ENCODE data around the gene ZBTB7C.

The ZBTB7C gene

GRCh38 chr18:48310999-48311398 is 98.2 kb downstream of the ZBTB7C start:
- no peak overlapping the region for H3K4me3 ChIP-seq (ENCODE audit: low read depth, low read length)
- no peak for TF ChIP-seq CTCF (IDR thresholded peaks at IDR 0.05; ENCODE audit: low read depth, low read length, missing control alignments)
- in situ Hi-C loops (cut with HindIII; ENCODE audit: low sequenced_read_pairs) = no loop called here
- DNase-seq (ENCODE audit: low read depth) = no peak

- TF ChIP-seq CTCF (IDR thresholded peaks at IDR 0.05; ENCODE audit: low read depth, low read length, missing control alignments) = no peak
- no peak for DNase-seq (ENCODE audit: low read depth)
- in situ Hi-C loops (cut with HindIII; ENCODE audit: low sequenced_read_pairs) = no loop called here
- no peak overlapping the region for H3K4me3 ChIP-seq (ENCODE audit: low read depth, low read length)
Observed at GRCh38 chr18:48310353-48310752, 98.8 kb downstream of the ZBTB7C start.

GRCh38 chr18:48308755-48309575 is 100.2 kb downstream of the ZBTB7C start:
- TF ChIP-seq CTCF (IDR thresholded peaks at IDR 0.05; ENCODE audit: low read depth, low read length, missing control alignments) = no peak
- no peak for DNase-seq (ENCODE audit: low read depth)
- in situ Hi-C loops (cut with HindIII; ENCODE audit: low sequenced_read_pairs) = no loop called here
- H3K4me3 ChIP-seq (ENCODE audit: low read depth, low read length) = no peak overlapping the region

- TF ChIP-seq CTCF (IDR thresholded peaks at IDR 0.05; ENCODE audit: low read depth, low read length, missing control alignments) = no peak
- in situ Hi-C loops (cut with HindIII; ENCODE audit: low sequenced_read_pairs) = no loop called here
- no peak overlapping the region for H3K4me3 ChIP-seq (ENCODE audit: low read depth, low read length)
Observed at GRCh38 chr18:48308027-48308635, 101.1 kb downstream of the ZBTB7C start.

GRCh38 chr18:48306838-48307237 is 102.3 kb downstream of the ZBTB7C start:
- DNase-seq (ENCODE audit: low read depth) = no peak
- TF ChIP-seq CTCF (IDR thresholded peaks at IDR 0.05; ENCODE audit: low read depth, low read length, missing control alignments) = no peak
- in situ Hi-C loops (cut with HindIII; ENCODE audit: low sequenced_read_pairs) = no loop called here
- no peak overlapping the region for H3K4me3 ChIP-seq (ENCODE audit: low read depth, low read length)

More at GRCh38 chr18:48308027-48308635, 101.1 kb downstream of the ZBTB7C start:
- DNase-seq (ENCODE audit: low read depth) = no peak

- no peak overlapping the region for H3K4me3 ChIP-seq (ENCODE audit: low read depth, low read length)
- in situ Hi-C loops (cut with HindIII; ENCODE audit: low sequenced_read_pairs) = no loop called here
- no peak for DNase-seq (ENCODE audit: low read depth)
- no peak for TF ChIP-seq CTCF (IDR thresholded peaks at IDR 0.05; ENCODE audit: low read depth, low read length, missing control alignments)
Observed at GRCh38 chr18:48304906-48305693, 104.1 kb downstream of the ZBTB7C start.
